ENCODE data around the gene EIF4G2. TPM values are rescaled to one million over a fixed set of nuclear protein-coding genes. Genes with fewer than 3 reads are reported as not detected.

The EIF4G2 gene
- total and polyA plus RNA-seq, 8 donors: 88.6 to 475 (median 313) TPM

DNA sequence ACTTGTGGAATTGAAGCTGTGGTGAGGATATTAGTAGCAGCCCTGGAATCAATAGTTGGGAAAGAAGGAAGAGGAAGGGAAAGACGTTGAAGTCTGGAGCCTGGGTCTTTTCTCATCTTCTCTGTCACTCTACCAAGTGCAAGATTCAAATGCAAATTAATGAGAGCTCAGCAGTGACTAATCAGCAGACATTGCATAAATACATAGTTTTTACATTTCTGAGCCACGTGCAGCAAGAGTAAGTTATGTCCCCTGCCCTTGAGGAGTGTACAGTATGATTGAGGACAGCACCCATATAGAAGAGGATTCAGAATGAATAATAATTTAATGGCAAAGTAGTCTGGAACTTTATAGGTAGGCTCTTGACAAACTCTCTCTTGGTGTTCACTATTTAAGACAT, 33.9 kb downstream of the EIF4G2 start:
- H3K27ac ChIP-seq: no peak overlapping the region
- intact Hi-C loops (cut with DNase I): no loop called here
- 87 to 89% methylated on average over 2 of the region's 2 CpGs for WGBS, 2 donors
- peaks cover 0 to 7% (median 6%) of the 10 kb centered on the region in 3 donors for H3K4me1 ChIP-seq
- DNase-seq (no peak), FAIRE-seq (no peak), ATAC-seq (no peak)
- TF ChIP-seq, protein P1, sequence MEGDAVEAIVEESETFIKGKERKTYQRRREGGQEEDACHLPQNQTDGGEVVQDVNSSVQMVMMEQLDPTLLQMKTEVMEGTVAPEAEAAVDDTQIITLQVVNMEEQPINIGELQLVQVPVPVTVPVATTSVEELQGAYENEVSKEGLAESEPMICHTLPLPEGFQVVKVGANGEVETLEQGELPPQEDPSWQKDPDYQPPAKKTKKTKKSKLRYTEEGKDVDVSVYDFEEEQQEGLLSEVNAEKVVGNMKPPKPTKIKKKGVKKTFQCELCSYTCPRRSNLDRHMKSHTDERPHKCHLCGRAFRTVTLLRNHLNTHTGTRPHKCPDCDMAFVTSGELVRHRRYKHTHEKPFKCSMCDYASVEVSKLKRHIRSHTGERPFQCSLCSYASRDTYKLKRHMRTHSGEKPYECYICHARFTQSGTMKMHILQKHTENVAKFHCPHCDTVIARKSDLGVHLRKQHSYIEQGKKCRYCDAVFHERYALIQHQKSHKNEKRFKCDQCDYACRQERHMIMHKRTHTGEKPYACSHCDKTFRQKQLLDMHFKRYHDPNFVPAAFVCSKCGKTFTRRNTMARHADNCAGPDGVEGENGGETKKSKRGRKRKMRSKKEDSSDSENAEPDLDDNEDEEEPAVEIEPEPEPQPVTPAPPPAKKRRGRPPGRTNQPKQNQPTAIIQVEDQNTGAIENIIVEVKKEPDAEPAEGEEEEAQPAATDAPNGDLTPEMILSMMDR (IDR thresholded peaks at IDR 0.05): no peak
- H3K27me3 ChIP-seq: no peaks in the 10 kb centered on the region
- peaks cover 0 to 47% (median 41%) of the 10 kb centered on the region in 3 donors for H3K36me3 ChIP-seq
- no peaks in the 10 kb centered on the region for H3K9me3 ChIP-seq
- no peak overlapping the region for H3K4me3 ChIP-seq

- FAIRE-seq (no peak), DNase-seq (no peak)
- no peak overlapping the region for H3K27ac ChIP-seq
These were observed 37.3 kb downstream of the EIF4G2 start for GRCh38 chr11:10771457-10771856.

DNA sequence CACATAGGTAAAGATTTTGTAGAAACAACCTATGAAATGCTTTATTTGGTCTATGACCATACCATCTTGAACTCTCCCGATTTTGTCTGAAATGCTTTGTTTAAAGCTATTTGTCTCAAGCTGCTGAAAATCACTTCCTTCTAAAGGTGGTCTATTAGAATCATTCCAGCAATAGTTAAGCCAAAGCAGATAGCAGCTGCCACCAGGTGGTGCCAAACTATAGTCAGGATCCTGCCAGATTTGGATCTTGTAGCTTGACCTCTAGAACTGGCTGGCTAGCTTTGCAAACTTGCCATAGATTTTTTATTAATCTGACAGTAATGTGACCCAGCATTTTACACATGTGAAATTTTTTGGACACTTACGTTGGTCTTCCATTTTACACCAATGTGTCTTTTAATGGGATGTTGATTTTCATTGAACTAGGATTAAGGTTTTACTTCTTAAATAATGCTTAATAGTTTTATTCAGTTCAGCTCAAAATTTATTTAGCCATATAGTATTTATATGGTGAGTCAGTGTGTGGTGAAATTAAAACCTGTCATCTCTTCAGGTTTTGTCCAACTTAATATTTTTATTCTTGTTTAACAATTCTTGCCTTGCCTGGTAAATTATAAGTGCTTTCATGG, 38.0 kb downstream of the EIF4G2 start:
- TF ChIP-seq, protein P1 (IDR thresholded peaks at IDR 0.05): peak; percentile 7 to 62 (median 36)
- no peaks in the 10 kb centered on the region for H3K9me3 ChIP-seq
- peaks cover 0 to 32% (median 32%) of the 10 kb centered on the region in 3 donors for H3K36me3 ChIP-seq
- WGBS, 2 donors: 5 to 8% methylated on average over 2 of the region's 2 CpGs
- peak; percentile 77 to 92 (median 88) for ATAC-seq
- peak in 3 of 6 donors; percentile 24 to 51 (median 35) for DNase-seq
- intact Hi-C loops (cut with DNase I): no loop called here
- no peak for FAIRE-seq
- H3K4me1 ChIP-seq: peaks cover 0 to 7% (median 6%) of the 10 kb centered on the region in 3 donors
- H3K27me3 ChIP-seq: no peaks in the 10 kb centered on the region
- H3K4me3 ChIP-seq: no peak overlapping the region
- H3K27ac ChIP-seq: no peak overlapping the region

More at GRCh38 chr11:10771457-10771856, 37.3 kb downstream of the EIF4G2 start:
- TF ChIP-seq, protein P1 (IDR thresholded peaks at IDR 0.05): no peak
- 37 to 42% methylated on average over 1 of the region's 1 CpG for WGBS, 2 donors
- peak; percentile 74 to 83 (median 79) for ATAC-seq
- H3K36me3 ChIP-seq: peaks cover 0 to 38% (median 34%) of the 10 kb centered on the region in 3 donors
- peaks cover 0 to 7% (median 6%) of the 10 kb centered on the region in 3 donors for H3K4me1 ChIP-seq
- intact Hi-C loops (cut with DNase I): no loop called here
- H3K4me3 ChIP-seq: no peak overlapping the region
- H3K9me3 ChIP-seq: no peaks in the 10 kb centered on the region
- H3K27me3 ChIP-seq: no peaks in the 10 kb centered on the region

- TF ChIP-seq, protein P1 (IDR thresholded peaks at IDR 0.05): no peak
- no peaks in the 10 kb centered on the region for H3K27me3 ChIP-seq
- ATAC-seq (no peak), FAIRE-seq (no peak), DNase-seq (no peak)
- peaks cover 0 to 40% (median 12%) of the 10 kb centered on the region in 3 donors for H3K36me3 ChIP-seq
- no peak overlapping the region for H3K4me3 ChIP-seq
- no peaks in the 10 kb centered on the region for H3K4me1 ChIP-seq
- WGBS, 2 donors: 90 to 92% methylated on average over 12 of the region's 12 CpGs
- intact Hi-C loops (cut with DNase I): no loop called here
- H3K27ac ChIP-seq: no peak overlapping the region
- H3K9me3 ChIP-seq: no peaks in the 10 kb centered on the region
These were observed 44.3 kb downstream of the EIF4G2 start for GRCh38 chr11:10764412-10764811.

DNA sequence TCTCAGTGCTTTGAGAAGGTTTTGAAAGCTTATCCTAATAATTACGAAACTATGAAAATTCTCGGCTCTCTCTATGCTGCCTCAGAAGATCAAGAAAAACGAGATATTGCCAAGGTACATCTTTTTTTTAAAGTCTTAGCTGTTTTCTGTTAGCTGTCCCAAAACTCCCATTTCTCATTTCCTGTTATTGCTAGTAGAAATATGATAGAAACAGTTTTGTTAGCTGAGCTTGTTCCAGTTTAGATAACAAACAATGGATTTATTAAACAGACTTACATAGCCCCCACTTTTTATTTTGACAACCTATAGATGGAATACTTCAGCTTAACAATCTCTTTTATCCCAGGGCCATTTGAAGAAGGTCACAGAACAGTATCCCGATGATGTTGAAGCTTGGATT, 45.0 kb downstream of the EIF4G2 start:
- no peak overlapping the region for H3K4me3 ChIP-seq
- WGBS, 2 donors: 82 to 84% methylated on average over 4 of the region's 4 CpGs
- TF ChIP-seq, protein P1 (IDR thresholded peaks at IDR 0.05): no peak
- intact Hi-C loops (cut with DNase I): no loop called here
- H3K4me1 ChIP-seq: no peaks in the 10 kb centered on the region
- no peak for FAIRE-seq
- H3K27ac ChIP-seq: no peak overlapping the region
- H3K27me3 ChIP-seq: no peaks in the 10 kb centered on the region
- no peaks in the 10 kb centered on the region for H3K9me3 ChIP-seq
- no peak for ATAC-seq
- peaks cover 0 to 40% (median 12%) of the 10 kb centered on the region in 3 donors for H3K36me3 ChIP-seq
- no peak for DNase-seq
